SH-SY5Y (cell line): Measurements from ENCODE around the gene PRKCD.

Experiments
- GATA2 ChIP-seq: IDR thresholded peaks from 2 replicates; pipeline ENCODE4 v1.6.1; 2011; ENCODE audit warnings: mild to moderate bottlenecking, low read depth, low read length
- GATA3 ChIP-seq: IDR thresholded peaks from 2 replicates; pipeline ENCODE4 v1.6.1; 2011; ENCODE audit warnings: low read depth, mild to moderate bottlenecking, low read length, moderate library complexity

PRKCD gene

DNA sequence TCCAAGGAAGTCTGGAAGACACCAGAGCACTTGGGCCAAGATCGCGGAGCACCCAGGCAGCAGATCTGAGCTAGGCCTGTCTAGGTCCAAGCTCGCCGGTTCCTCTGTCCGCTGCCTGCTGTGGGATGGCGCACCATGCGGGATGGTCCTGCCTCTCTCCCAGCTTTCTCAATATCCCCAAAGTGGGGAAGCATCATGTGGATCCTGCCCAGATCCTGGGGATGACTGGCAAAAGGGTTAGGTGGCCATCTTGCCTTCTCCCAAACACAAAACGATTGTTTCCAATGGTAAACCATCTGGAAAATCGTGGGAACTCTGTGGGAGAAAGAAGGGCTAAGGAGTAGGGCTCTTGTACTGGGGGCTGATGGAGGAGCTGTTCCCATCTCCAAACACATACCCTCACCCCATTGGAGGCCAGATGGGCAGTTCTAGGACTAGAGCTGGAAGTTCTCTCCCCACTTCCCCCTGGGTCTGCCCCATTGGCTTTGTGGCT, 8.9 kb downstream of the PRKCD start:
- TF ChIP-seq GATA2 (no peak), GATA3 (no peak)

- TF ChIP-seq GATA3: no peak
- TF ChIP-seq GATA2: no peak
These were observed 9.5 kb downstream of the PRKCD start for GRCh38 chr3:53170325-53171063.

GRCh38 chr3:53171064-53171418, 10.0 kb downstream of the PRKCD start:
- TF ChIP-seq GATA2 (no peak), GATA3 (no peak)

- TF ChIP-seq GATA2 (no peak), GATA3 (no peak)
These were observed 11.0 kb downstream of the PRKCD start for GRCh38 chr3:53171827-53172505.

DNA sequence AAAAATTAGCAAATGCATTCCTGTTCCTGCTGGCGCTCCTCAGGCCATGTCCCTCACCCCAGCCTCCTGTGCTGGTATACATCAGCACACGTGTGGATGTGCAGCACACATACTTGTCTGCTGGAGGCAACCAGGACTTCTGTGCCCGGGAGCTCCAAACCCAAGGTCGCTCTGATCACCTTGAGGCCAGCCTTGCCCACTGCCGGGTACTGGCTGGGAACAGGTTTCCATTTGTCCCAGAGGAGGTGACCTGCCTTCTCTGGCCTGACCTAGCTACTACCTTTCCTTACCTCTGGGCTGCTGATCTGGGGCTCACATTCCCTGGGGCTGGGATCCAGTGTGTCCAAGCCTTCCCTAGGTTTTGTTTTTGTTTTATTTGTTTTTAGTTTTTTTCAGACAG, 12.1 kb downstream of the PRKCD start:
- TF ChIP-seq GATA3: no peak
- TF ChIP-seq GATA2: no peak

DNA sequence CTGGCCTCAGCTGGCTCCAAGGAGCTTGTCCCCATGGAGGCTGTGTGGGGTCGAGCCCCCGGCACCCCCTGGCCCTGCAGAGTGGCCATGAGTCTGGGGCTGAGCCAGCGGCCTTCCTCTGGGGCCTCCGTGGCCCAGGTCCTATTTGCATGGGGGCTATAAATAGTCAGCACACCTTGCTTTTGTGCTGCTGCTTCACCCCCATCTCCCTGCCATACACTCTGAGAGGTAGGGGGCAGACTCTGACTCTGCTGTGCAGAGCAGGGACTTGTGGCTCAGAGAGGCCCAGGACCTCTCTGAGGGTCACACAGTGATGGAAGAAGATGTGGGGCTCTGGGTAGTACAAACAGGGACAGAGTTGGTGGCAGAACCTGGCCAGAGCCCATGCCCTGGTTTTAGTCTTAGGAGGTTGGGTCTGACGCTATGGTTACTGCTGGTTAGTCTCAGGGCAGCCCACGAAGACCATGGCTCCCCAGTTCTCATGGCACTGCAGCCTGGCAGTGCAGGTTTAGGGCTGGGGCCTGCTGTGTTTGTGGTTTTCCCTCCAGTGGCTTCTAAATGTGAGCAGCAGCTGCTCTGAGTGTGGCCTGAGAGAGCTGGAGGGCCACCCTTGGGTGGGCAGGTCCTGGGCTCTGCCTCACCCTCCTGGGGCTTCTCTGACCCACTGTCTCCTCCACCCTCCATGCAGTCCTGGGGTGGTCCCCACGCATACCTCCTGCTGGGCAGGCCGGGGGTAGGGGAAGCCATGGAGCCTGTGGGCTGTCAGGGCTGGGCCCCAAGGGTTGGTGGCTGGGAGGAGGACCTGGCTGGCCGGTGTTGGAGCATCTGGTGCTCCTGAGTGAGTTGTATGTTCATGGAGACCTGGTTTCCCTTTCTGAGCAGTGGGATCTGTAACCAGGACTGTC, 13.6 kb downstream of the PRKCD start:
- no peak for TF ChIP-seq GATA2
- TF ChIP-seq GATA3: no peak

GRCh38 chr3:53175613-53176540, 14.9 kb downstream of the PRKCD start:
- no peak for TF ChIP-seq GATA2
- TF ChIP-seq GATA3: no peak

GRCh38 chr3:53178246-53178645, 17.2 kb downstream of the PRKCD start:
- TF ChIP-seq GATA3: no peak
- no peak for TF ChIP-seq GATA2

- TF ChIP-seq GATA3 (no peak), GATA2 (no peak)
These were observed 18.6 kb downstream of the PRKCD start for GRCh38 chr3:53179580-53179979.

- TF ChIP-seq GATA2 (no peak), GATA3 (no peak)
These were observed 19.5 kb downstream of the PRKCD start for GRCh38 chr3:53180305-53181023.

- no peak for TF ChIP-seq GATA3
- no peak for TF ChIP-seq GATA2
These were observed 20.0 kb downstream of the PRKCD start for GRCh38 chr3:53181024-53181371.

GRCh38 chr3:53181528-53181927, 20.5 kb downstream of the PRKCD start:
- TF ChIP-seq GATA3: no peak

GRCh38 chr3:53182764-53183355, 21.9 kb downstream of the PRKCD start:
- TF ChIP-seq GATA3 (no peak), GATA2 (no peak)
